Activated CD8-positive, alpha-beta memory T cell treated with anti-CD3 and anti-CD28 coated beads, Interleukin-2, amount 10 ng/mL, durations not matched to agents 7 days and 5 days (primary cell): ENCODE results near the gene ADAMTSL5. TPM values are rescaled to one million over a fixed set of nuclear protein-coding genes. Genes with fewer than 3 reads are reported as not detected.

Experiments
- ATAC-seq: fragments of 150-1000 bp; cut with Tn5 transposase; one replicate; pipeline ENCODE4 v1.10.0; 2021; ENCODE audit warnings: moderate library complexity
- CTCF ChIA-PET: fragments of 350-600 bp; sonication (Branson Sonifier 250); formaldehyde crosslinking; loops from one replicate; lab custom pipeline; 2021; ENCODE audit warnings: antibody characterized with exemption; lab: Charles Lee
- DNase-seq: peaks from one replicate; pipeline ENCODE4 v3.0.0-alpha.2; 2020
- H3K27ac Mint-ChIP-seq: one replicate; pipeline ENCODE4 v1.8.0; 2021; ENCODE audit warnings: mild to moderate bottlenecking, mixed read lengths
- H3K27me3 Mint-ChIP-seq: one replicate; pipeline ENCODE4 v1.8.0; 2021; ENCODE audit warnings: mixed read lengths
- H3K36me3 Mint-ChIP-seq: one replicate; pipeline ENCODE4 v1.8.0; 2021; ENCODE audit warnings: mild to moderate bottlenecking, mixed read lengths
- H3K4me1 Mint-ChIP-seq: one replicate; pipeline ENCODE4 v1.8.0; 2021; ENCODE audit warnings: mixed read lengths
- H3K4me3 Mint-ChIP-seq: one replicate; pipeline ENCODE4 v1.8.0; 2021; ENCODE audit warnings: mild to moderate bottlenecking, moderate library complexity, mixed read lengths
- H3K9me3 Mint-ChIP-seq: one replicate; pipeline ENCODE4 v1.8.0; 2022; ENCODE audit warnings: low read depth, mixed read lengths
- total RNA-seq, 2 experiments: library from RNA; stranded (reverse); gene quantifications; one replicate each; pipeline ENCODE4 v1.2.3, GENCODE V29; 2021

ADAMTSL5 gene
- total RNA-seq, 2 experiments from 2014 or later = 0.91 to 1.2 TPM

GRCh38 chr19:1466018-1466460, 46.8 kb downstream of the ADAMTSL5 start:
- Mint-ChIP-seq H3K4me3 (no peak overlapping the region), H3K9me3 (no peaks in the 10 kb centered on the region), H3K36me3 (no peaks in the 10 kb centered on the region), H3K4me1 (peaks cover 4% of the 10 kb centered on the region), H3K27ac (no peak overlapping the region), H3K27me3 (peaks cover 5% of the 10 kb centered on the region)
- DNase-seq (no peak), ATAC-seq (no peak)
- CTCF ChIA-PET = interaction anchor here (0.8 to 2.9 kb wide), 5 partner anchors 11 to 43 kb away, joined by 3 to 15 read pairs (median 4); no protein-coding TSS in a partner anchor

DNA sequence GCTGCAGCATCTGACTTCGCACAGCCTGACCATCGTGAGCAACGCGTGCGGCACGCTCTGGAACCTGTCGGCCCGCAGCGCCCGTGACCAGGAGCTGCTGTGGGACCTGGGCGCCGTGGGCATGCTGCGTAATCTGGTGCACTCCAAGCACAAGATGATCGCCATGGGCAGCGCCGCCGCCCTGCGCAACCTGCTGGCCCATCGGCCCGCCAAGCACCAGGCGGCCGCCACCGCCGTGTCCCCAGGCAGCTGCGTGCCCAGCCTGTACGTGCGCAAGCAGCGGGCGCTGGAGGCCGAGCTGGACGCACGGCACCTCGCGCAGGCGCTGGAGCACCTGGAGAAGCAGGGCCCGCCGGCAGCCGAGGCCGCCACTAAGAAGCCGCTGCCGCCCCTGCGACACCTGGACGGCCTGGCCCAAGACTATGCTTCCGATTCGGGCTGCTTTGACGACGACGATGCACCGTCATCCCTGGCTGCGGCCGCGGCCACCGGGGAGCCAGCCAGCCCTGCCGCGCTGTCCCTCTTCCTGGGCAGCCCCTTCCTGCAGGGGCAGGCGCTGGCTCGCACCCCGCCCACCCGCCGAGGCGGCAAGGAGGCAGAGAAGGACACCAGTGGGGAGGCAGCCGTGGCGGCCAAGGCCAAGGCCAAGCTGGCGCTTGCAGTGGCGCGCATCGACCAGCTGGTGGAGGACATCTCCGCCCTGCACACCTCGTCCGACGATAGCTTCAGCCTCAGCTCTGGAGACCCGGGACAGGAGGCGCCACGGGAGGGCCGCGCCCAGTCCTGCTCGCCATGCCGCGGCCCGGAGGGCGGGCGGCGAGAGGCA, 47.4 kb downstream of the ADAMTSL5 start:
- ATAC-seq (peak; percentile 21), DNase-seq (peak; percentile 59)
- Mint-ChIP-seq H3K27me3 (peaks cover 4% of the 10 kb centered on the region), H3K27ac (no peak overlapping the region), H3K9me3 (no peaks in the 10 kb centered on the region), H3K4me1 (peaks cover 3% of the 10 kb centered on the region), H3K36me3 (no peaks in the 10 kb centered on the region), H3K4me3 (no peak overlapping the region)
- CTCF ChIA-PET = interaction anchor here (0.8 to 2.9 kb wide), 5 partner anchors 10 to 44 kb away, joined by 3 to 15 read pairs (median 4); no protein-coding TSS in a partner anchor

DNA sequence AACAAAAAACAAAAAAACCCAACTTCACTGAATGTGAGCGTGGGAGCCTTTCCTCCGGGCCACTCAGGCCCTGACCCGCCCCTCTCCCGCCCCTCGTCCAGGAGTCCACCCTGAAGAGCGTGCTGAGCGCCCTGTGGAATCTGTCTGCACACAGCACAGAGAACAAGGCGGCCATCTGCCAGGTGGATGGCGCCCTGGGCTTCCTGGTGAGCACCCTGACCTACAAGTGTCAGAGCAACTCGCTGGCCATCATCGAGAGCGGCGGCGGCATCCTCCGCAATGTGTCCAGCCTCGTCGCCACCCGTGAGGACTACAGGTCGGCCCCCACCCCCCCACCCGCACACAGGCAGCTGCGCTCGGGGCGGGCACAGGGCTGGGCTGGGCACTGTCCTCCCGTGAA, 51.0 kb downstream of the ADAMTSL5 start:
- H3K4me3 Mint-ChIP-seq = no peak overlapping the region
- H3K4me1 Mint-ChIP-seq = no peaks in the 10 kb centered on the region
- H3K9me3 Mint-ChIP-seq = no peaks in the 10 kb centered on the region
- no peak for ATAC-seq
- CTCF ChIA-PET = no interaction called here
- no peaks in the 10 kb centered on the region for H3K36me3 Mint-ChIP-seq
- no peak for DNase-seq
- H3K27me3 Mint-ChIP-seq = peaks cover 17% of the 10 kb centered on the region
- no peak overlapping the region for H3K27ac Mint-ChIP-seq

DNA sequence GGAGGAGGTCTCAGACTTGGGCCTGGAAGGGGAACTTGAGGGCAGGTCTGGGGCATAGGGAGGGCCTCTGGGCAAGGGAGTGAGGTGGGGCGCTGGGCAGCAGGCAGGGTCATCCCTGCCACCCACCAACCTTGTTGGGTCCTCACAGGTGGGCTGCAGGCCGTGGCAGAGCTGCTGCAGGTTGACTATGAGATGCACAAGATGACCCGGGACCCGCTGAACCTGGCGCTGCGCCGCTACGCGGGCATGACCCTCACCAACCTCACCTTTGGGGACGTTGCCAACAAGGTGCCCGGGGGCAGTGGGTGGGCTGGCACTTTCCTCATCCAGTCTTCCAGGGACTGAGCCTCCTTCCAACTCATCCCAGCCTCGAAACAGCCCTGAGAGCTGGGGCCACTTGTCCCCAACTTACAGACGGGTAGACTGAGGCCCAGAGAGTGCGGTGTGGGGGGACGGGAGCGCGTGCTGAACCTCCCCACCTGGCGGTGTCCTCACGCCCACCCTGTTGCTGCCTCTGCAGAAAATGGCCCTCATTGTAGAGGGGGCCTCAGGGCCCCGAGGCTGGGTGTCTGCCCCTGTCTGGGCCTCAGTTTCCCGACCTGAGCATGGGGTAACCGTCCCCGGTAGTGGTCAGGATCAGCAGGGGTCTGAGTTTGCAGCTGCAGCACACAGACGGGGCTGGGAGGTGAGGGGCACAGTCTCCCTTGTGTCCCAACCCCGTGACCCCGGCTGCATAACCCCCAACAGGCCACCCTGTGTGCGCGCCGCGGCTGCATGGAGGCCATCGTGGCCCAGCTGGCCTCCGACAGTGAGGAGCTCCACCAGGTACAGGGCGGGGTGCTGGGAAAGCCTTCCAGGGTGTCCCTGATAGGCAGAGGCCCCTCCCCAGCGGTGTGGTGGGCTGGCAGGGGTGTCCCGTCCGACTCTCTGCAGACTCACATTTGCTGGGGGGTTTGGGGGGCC, 52.5 kb downstream of the ADAMTSL5 start:
- no peaks in the 10 kb centered on the region for H3K9me3 Mint-ChIP-seq
- no peak overlapping the region for H3K27ac Mint-ChIP-seq
- ATAC-seq (no peak), DNase-seq (no peak)
- H3K36me3 Mint-ChIP-seq = no peaks in the 10 kb centered on the region
- CTCF ChIA-PET = no interaction called here
- no peak overlapping the region for H3K4me3 Mint-ChIP-seq
- peaks cover 5% of the 10 kb centered on the region for H3K4me1 Mint-ChIP-seq
- H3K27me3 Mint-ChIP-seq = peaks cover 23% of the 10 kb centered on the region

GRCh38 chr19:1459479-1459878, 53.3 kb downstream of the ADAMTSL5 start:
- ATAC-seq (no peak), DNase-seq (no peak)
- H3K4me1 Mint-ChIP-seq = peaks cover 9% of the 10 kb centered on the region
- H3K36me3 Mint-ChIP-seq = no peaks in the 10 kb centered on the region
- no peak overlapping the region for H3K27ac Mint-ChIP-seq
- CTCF ChIA-PET = no interaction called here
- no peaks in the 10 kb centered on the region for H3K9me3 Mint-ChIP-seq
- no peak overlapping the region for H3K4me3 Mint-ChIP-seq
- H3K27me3 Mint-ChIP-seq = peaks cover 27% of the 10 kb centered on the region

DNA sequence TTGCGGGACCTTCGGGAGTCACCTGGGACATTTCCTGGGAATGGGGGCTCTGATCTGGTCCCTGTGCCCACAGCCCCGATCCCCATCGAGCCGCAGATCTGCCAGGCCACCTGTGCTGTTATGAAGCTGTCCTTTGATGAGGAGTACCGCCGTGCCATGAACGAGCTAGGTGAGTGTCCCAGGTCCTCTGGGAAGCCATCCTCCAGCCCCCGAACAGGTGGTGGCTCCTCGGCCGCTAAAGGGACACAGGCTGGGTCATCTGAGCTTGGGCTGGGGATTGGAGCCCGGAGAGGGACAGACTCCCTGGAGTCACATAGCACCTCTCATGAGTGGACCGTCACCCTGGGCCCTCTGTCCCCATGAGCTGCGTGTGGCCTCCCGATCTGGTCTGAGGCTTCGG, 54.9 kb downstream of the ADAMTSL5 start:
- Mint-ChIP-seq H3K4me1 (peaks cover 10% of the 10 kb centered on the region), H3K36me3 (no peaks in the 10 kb centered on the region), H3K4me3 (no peak overlapping the region), H3K27ac (no peak overlapping the region), H3K9me3 (no peaks in the 10 kb centered on the region), H3K27me3 (peaks cover 34% of the 10 kb centered on the region)
- CTCF ChIA-PET = interaction anchor here (1.2 kb wide), 1 partner anchor 13 kb away, joined by 4 read pairs; no protein-coding TSS in a partner anchor
- DNase-seq = no peak
- ATAC-seq = no peak

DNA sequence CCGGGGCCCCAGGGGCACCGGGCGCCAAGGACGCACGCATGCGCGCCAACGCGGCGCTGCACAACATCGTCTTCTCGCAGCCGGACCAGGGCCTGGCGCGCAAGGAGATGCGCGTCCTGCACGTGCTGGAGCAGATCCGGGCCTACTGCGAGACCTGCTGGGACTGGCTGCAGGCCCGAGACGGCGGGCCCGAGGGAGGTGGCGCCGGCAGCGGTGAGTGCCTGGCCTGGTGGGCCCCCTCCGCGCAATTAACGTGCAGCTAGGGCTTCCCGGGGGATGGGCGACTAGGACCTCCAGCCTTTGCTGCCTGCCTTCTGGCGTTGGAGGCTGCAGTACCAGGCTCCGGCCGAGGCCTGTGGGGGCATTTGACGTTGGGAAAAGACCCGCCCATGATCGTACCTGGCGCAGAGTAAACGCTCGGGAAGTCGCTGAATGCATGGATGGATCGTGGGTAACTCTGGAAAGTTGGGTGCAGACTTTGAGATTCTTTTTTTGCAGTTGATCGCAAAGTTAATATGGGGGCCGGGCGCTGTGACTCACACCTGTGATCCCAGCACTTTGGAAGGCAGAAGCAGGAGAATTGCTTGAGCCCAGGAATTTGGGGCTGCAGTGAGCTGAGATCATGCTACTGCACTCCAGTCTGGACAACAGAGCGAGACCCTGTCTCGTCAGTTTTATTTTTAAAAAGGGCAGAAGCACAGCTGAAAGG, 55.6 kb downstream of the ADAMTSL5 start:
- Mint-ChIP-seq H3K27ac (no peak overlapping the region), H3K4me3 (no peak overlapping the region), H3K27me3 (peaks cover 34% of the 10 kb centered on the region), H3K9me3 (no peaks in the 10 kb centered on the region), H3K36me3 (no peaks in the 10 kb centered on the region), H3K4me1 (peaks cover 10% of the 10 kb centered on the region)
- CTCF ChIA-PET = interaction anchor here (1.2 kb wide), 1 partner anchor 12 kb away, joined by 4 read pairs; no protein-coding TSS in a partner anchor
- ATAC-seq (no peak), DNase-seq (no peak)

DNA sequence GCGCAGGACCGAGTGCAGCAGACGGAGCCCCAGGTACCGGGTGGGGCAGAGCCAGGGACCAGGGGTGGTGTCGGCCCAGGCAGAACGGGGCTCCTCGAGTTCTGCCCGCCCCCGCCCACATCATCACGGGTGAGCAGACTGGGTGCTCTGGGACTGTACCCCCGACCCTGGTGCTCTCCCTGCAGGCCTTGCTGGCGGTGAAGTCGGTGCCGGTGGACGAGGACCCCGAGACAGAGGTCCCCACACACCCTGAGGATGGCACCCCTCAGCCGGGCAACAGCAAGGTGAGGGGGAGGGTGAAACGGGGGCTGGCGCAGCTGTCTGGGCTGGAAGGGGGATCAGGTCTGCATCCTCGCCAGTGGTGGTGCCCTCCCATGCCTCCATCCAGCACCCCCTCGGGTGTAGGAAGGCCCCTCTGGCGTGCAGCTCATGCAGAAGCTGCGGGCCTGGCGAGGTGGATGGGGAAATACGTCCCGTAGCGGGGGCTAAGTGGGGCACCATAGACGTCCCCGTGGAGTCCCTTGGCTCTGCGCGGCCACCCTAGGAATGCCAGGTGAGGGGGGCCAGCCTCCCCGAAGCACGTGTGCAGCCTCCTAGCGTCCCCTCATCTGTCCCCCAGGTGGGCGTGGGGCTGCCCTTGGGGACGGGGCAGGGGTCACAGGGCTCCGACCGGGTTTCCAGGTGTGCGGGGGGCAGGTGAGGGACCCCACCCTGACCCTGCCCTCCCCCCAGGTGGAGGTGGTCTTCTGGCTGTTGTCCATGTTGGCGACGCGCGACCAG, 56.5 kb downstream of the ADAMTSL5 start:
- Mint-ChIP-seq H3K36me3 (no peaks in the 10 kb centered on the region), H3K9me3 (no peaks in the 10 kb centered on the region), H3K27me3 (peaks cover 40% of the 10 kb centered on the region), H3K4me1 (peaks cover 10% of the 10 kb centered on the region), H3K4me3 (no peak overlapping the region), H3K27ac (no peak overlapping the region)
- no peak for DNase-seq
- ATAC-seq = no peak
- CTCF ChIA-PET = interaction anchor here (1.5 to 2.7 kb wide), 2 partner anchors 10 to 11 kb away, joined by 10 to 15 read pairs; no protein-coding TSS in a partner anchor

- H3K27ac Mint-ChIP-seq = no peak overlapping the region
- H3K36me3 Mint-ChIP-seq = no peaks in the 10 kb centered on the region
- ATAC-seq = peak; percentile 75
- H3K27me3 Mint-ChIP-seq = peaks cover 48% of the 10 kb centered on the region
- no peaks in the 10 kb centered on the region for H3K9me3 Mint-ChIP-seq
- CTCF ChIA-PET = interaction anchor here (1.0 to 2.7 kb wide), 4 partner anchors 10 to 153 kb away, joined by 4 to 15 read pairs (median 8); partner anchors contain the start of gene REEP6
- H3K4me3 Mint-ChIP-seq = no peak overlapping the region
- DNase-seq = peak; percentile 74
- H3K4me1 Mint-ChIP-seq = peaks cover 11% of the 10 kb centered on the region
These were observed 57.3 kb downstream of the ADAMTSL5 start for GRCh38 chr19:1455336-1456120.
